NCI-H1694 (cell line): ENCODE measurements around the gene CSNK1G3.

Source experiments
- DNase-seq: peaks from one replicate; lab custom pipeline; 2025; lab: John Stamatoyannopoulos, UW

Gene CSNK1G3

GRCh38 chr5:123645024-123645603, 133.1 kb downstream of the CSNK1G3 start:
- DNase-seq, result no peak

DNA sequence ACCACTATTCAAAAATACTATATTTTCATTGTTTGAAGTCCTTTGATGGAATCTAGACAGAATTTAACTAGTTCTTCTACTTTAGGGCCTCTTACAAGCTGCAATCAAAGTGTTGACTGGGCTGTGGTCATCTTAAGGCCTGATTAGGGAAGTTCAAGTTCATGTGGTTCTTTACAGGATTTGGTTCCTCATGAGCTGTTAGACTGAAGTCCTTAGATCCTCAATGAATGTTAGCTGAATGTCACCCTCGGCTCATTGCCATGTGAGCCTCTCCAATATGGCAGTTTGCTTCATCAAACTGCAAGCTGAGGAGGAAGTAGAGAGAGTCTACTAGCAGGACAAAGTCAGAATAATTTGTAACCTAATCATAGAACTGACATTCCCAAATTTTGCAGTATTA, 135.1 kb downstream of the CSNK1G3 start:
- DNase-seq, result no peak

- no peak for DNase-seq
These were observed 139.3 kb downstream of the CSNK1G3 start for GRCh38 chr5:123651234-123651633.

DNA sequence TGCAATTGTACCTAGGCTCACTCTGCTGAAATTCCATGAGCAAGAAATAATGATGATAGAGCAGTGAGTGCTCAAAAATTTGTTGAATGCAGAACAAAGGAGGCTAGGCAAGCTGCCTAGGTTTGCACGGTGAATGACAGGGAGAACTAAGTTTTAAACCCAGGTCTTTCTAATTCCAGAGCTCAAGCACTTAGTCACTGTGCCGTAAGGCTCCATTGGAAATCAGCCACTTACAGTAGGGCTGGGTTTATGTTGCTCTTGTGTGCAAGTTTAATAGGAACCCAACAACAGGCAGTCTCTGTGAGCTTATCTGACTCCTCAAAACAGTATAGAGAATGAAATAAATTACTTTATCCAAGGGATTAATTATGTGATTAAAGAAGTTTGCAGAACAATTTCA, 147.0 kb downstream of the CSNK1G3 start:
- no peak for DNase-seq

GRCh38 chr5:123659495-123659894, 147.5 kb downstream of the CSNK1G3 start:
- DNase-seq, result no peak

GRCh38 chr5:123664961-123665360, 153.0 kb downstream of the CSNK1G3 start:
- no peak for DNase-seq

DNA sequence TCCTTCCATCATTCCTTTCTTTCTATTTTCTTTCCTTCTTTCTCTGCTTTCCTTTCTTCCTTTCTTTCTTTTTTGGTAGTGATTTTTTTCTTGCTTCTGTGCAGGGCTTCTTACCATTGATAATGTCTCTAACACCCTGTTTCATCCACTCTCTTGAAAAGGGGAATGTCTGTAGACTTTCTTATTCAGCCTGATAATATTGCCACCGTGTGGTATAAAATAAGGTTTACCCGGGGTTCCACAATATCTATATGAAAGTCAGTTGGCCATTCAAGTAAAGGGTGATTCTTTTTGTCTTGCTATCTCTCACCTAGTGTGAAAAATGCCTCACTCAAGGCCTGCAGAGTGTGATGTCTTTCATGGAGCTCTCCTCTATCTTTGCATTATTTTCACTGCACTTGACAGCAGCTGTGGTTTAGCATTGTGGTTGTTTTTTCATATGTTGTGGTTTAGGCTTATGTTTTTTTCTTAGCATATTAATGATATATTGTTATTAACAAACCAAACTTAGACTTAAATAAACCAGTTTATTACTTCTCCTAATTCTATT, 153.9 kb downstream of the CSNK1G3 start:
- DNase-seq, result no peak
